ENCODE data around the gene USP3. TPM values are rescaled to one million over a fixed set of nuclear protein-coding genes. Genes with fewer than 3 reads are reported as not detected.
A peak's percentile ranks its signal among the peaks of the same experiment; 100 is the strongest.
"Not testable (repeated sequence)": the region's sequence is repeated elsewhere in the genome, so short reads cannot be mapped to it uniquely, and the experiment has no call there.

USP3 gene
- total and polyA plus RNA-seq, 10 donors = 29.5 to 136 (median 95.0) TPM

- no peak for DNase-seq
- Histone ChIP-seq H3K36me3 (peaks cover 0 to 93% (median 67%) of the 10 kb centered on the region in 6 donors), H3K27ac (peak overlapping the region; percentile 67 to 89 (median 80)), H3K4me3 (no peak overlapping the region), H3K4me1 (peaks cover 17 to 31% (median 24%) of the 10 kb centered on the region in 6 donors), H3K9me3 (no peaks in the 10 kb centered on the region), H3K27me3 (replicated peaks in 1 of 7) (no peaks in the 10 kb centered on the region)
- intact Hi-C loops (cut with DNase I; ENCODE audit: low total_unique reads) = no loop called here
- TF ChIP-seq CTCF (IDR thresholded peaks at IDR 0.05 in 8 of 11, conservative IDR thresholded peaks at IDR 0.05 in 3 of 11) (no peak), POLR2A (IDR thresholded peaks at IDR 0.05) (no peak), POLR2AphosphoS5 (IDR thresholded peaks at IDR 0.05) (no peak)
- 58 to 75% (median 69%) methylated on average over 3 of the region's 3 CpGs for WGBS, 5 donors
Observed at GRCh38 chr15:63611177-63611576, 106.8 kb downstream of the USP3 start.

- H3K9me3 ChIP-seq = peaks cover 0 to 2% (median 0%) of the 10 kb centered on the region in 8 donors
- intact Hi-C loops (cut with DNase I; ENCODE audit: low total_unique reads) = no loop called here
- DNase-seq = no peak
- peaks cover 0 to 93% (median 71%) of the 10 kb centered on the region in 6 donors for H3K36me3 ChIP-seq
- WGBS, 5 donors = 94 to 98% (median 95%) methylated on average over 13 to 15 of the region's 15 CpGs
- peak overlapping the region in 2 of 8 donors; percentile 82 to 89 for H3K27ac ChIP-seq
- no peak overlapping the region for H3K4me3 ChIP-seq
- peaks cover 15 to 24% (median 20%) of the 10 kb centered on the region in 6 donors for H3K4me1 ChIP-seq
- H3K27me3 ChIP-seq (replicated peaks in 1 of 7) = no peaks in the 10 kb centered on the region
- TF ChIP-seq POLR2A (IDR thresholded peaks at IDR 0.05) = no peak
- TF ChIP-seq CTCF (IDR thresholded peaks at IDR 0.05 in 8 of 11, conservative IDR thresholded peaks at IDR 0.05 in 3 of 11) = no peak
- no peak for TF ChIP-seq POLR2AphosphoS5 (IDR thresholded peaks at IDR 0.05)
Observed at GRCh38 chr15:63612300-63612699, 107.9 kb downstream of the USP3 start.

- intact Hi-C loops (cut with DNase I; ENCODE audit: low total_unique reads) = no loop called here
- TF ChIP-seq POLR2A (IDR thresholded peaks at IDR 0.05) (no peak), CTCF (IDR thresholded peaks at IDR 0.05 in 8 of 11, conservative IDR thresholded peaks at IDR 0.05 in 3 of 11) (no peak), POLR2AphosphoS5 (IDR thresholded peaks at IDR 0.05) (no peak)
- 89 to 99% (median 96%) methylated on average over 3 of the region's 3 CpGs for WGBS, 5 donors
- peaks cover 0 to 4% (median 0%) of the 10 kb centered on the region in 8 donors for H3K9me3 ChIP-seq
- no peak overlapping the region for H3K4me3 ChIP-seq
- H3K36me3 ChIP-seq = peaks cover 0 to 66% (median 47%) of the 10 kb centered on the region in 6 donors
- no peak for DNase-seq
- no peaks in the 10 kb centered on the region for H3K27me3 ChIP-seq (replicated peaks in 1 of 7)
- peaks cover 4 to 10% (median 6%) of the 10 kb centered on the region in 6 donors for H3K4me1 ChIP-seq
- H3K27ac ChIP-seq = no peak overlapping the region
Observed at GRCh38 chr15:63615935-63616334, 111.5 kb downstream of the USP3 start.

- intact Hi-C loops (cut with DNase I; ENCODE audit: low total_unique reads); H3K9me3 ChIP-seq; H3K4me3 ChIP-seq; H3K4me1 ChIP-seq; H3K27ac ChIP-seq; H3K27me3 ChIP-seq (replicated peaks in 1 of 7); DNase-seq: not testable (repeated sequence)
- 97 to 99% (median 97%) methylated on average over 4 of the region's 4 CpGs for WGBS, 5 donors
- peaks cover 0 to 64% (median 44%) of the 10 kb centered on the region in 6 donors for H3K36me3 ChIP-seq
Observed at GRCh38 chr15:63617147-63617546, 112.8 kb downstream of the USP3 start.

- peaks cover 0 to 64% (median 44%) of the 10 kb centered on the region in 6 donors for H3K36me3 ChIP-seq
- WGBS, 5 donors = 88 to 99% (median 98%) methylated on average over 2 to 3 of the region's 3 CpGs
Observed at GRCh38 chr15:63617627-63618026, 113.2 kb downstream of the USP3 start.

GRCh38 chr15:63620760-63621159 is 116.4 kb downstream of the USP3 start:
- H3K4me1 ChIP-seq; intact Hi-C loops (cut with DNase I; ENCODE audit: low total_unique reads); H3K27me3 ChIP-seq (replicated peaks in 1 of 7); H3K4me3 ChIP-seq; H3K9me3 ChIP-seq; H3K27ac ChIP-seq; DNase-seq: not testable (repeated sequence)
- peaks cover 4 to 64% (median 52%) of the 10 kb centered on the region in 6 donors for H3K36me3 ChIP-seq
- 100% methylated on average over 2 of the region's 2 CpGs; no CpG with 5 or more reads in 4 of the 5 donors for WGBS, 5 donors

More at GRCh38 chr15:63617627-63618026, 113.2 kb downstream of the USP3 start:
- H3K4me1 ChIP-seq; H3K4me3 ChIP-seq; H3K27me3 ChIP-seq (replicated peaks in 1 of 7); intact Hi-C loops (cut with DNase I; ENCODE audit: low total_unique reads); DNase-seq; H3K27ac ChIP-seq; H3K9me3 ChIP-seq: not testable (repeated sequence)
